HepG2 (cell line): ENCODE results near the gene CENPO. TPM values are rescaled to one million over a fixed set of nuclear protein-coding genes. Genes with fewer than 3 reads are reported as not detected.

Experiments
- ATAC-seq: fragments of 200-7000 bp; cut with Tn5 transposase; 3 replicates; pipeline ENCODE4 v1.9.1; 2020; ENCODE audit warnings: mild to moderate bottlenecking, moderate library complexity
- BruUV-seq: library from RNA; stranded (reverse); fragments of 400-500 nt; replicated peaks from 2 replicates; lab custom pipeline; 2021; lab: Mats Ljungman, UMichigan
- CTCF ChIA-PET: fragments of 300-600 bp; formaldehyde crosslinking; extraction: SDS; loops from one replicate; lab custom pipeline; 2021; ENCODE audit warnings: low total read pairs, inconsistent platforms, low intra/inter-chr PET ratio; lab: Yijun Ruan, JAX
- POLR2A ChIA-PET: fragments of 350-600 bp; sonication (Branson Sonifier 250); formaldehyde crosslinking; loops from one replicate; lab custom pipeline; 2020; ENCODE audit warnings: antibody characterized with exemption, inconsistent platforms; lab: Yijun Ruan, JAX
- DNase-seq: peaks from one replicate; pipeline ENCODE4 v3.0.0-alpha.2; 2015; ENCODE audit warnings: low spot score
- FAIRE-seq: peaks from 3 replicates; lab custom pipeline; 2011; peaks lifted over from hg19 to GRCh38; lab: Jason Lieb, UNC
- H2AFZ ChIP-seq: one replicate; pipeline ENCODE4 v1.6.1; 2011; ENCODE audit warnings: low read length, inconsistent platforms
- H3K27ac ChIP-seq: fragments of 300-600 bp; 3 replicates; pipeline ENCODE4 v1.8.0; 2011; ENCODE audit warnings: mixed run types, mild to moderate bottlenecking, mixed read lengths, low read length, inconsistent platforms; ENCODE audit not compliant: insufficient read depth; ENCODE audit errors: extremely low read length
- H3K27me3 ChIP-seq, 2 experiments: fragments of 200-600 bp in 1 of 2; 2 replicates in 1 of 2; 3 replicates in 1 of 2; pipeline versions ENCODE4 v1.6.0 to v1.8.0; 2011; ENCODE audit warnings: low read length in 2 of 2, mild to moderate bottlenecking in 2 of 2, moderate library complexity in 2 of 2, inconsistent platforms in 1 of 2; ENCODE audit not compliant: insufficient read depth in 2 of 2, control insufficient read depth in 1 of 2
- H3K36me3 ChIP-seq, 2 experiments: fragments of 200-600 bp in 1 of 2; replicated peaks in 1 of 2; 2 replicates in 1 of 2; 3 replicates in 1 of 2; pipeline versions ENCODE4 v1.5.1 to v1.8.0; 2011; ENCODE audit warnings: low read length in 2 of 2, inconsistent platforms in 1 of 2; ENCODE audit not compliant: insufficient read depth in 2 of 2, control insufficient read depth in 1 of 2
- H3K4me1 ChIP-seq: 2 replicates; pipeline ENCODE4 v1.5.1; 2012; ENCODE audit warnings: low read length, inconsistent platforms; ENCODE audit not compliant: insufficient read depth
- H3K4me2 ChIP-seq: 2 replicates; pipeline ENCODE4 v1.6.0; 2011; ENCODE audit warnings: low read depth, low read length, inconsistent platforms
- H3K4me3 ChIP-seq, 3 experiments: fragments of 200-600 bp in 1 of 3; sonication (generic), shearing (Covaris generic) in 1 of 3; replicated peaks in 1 of 3; 2 replicates each; pipeline ENCODE4 v1.5.1; 2011 to 2016; ENCODE audit warnings: low read length in 3 of 3, inconsistent platforms in 2 of 3, low read depth in 2 of 3, mild to moderate bottlenecking in 2 of 3, control low read depth in 1 of 3, mixed read lengths in 1 of 3; ENCODE audit not compliant: insufficient read depth in 1 of 3
- H3K79me2 ChIP-seq: one replicate; pipeline ENCODE4 v1.6.1; 2011; ENCODE audit warnings: low read length, inconsistent platforms; ENCODE audit not compliant: insufficient read depth
- H3K9ac ChIP-seq: 2 replicates; pipeline ENCODE4 v1.6.0; 2011; ENCODE audit warnings: mild to moderate bottlenecking, low read depth, low read length, inconsistent platforms; ENCODE audit not compliant: insufficient read depth
- H3K9me3 ChIP-seq: 2 replicates; pipeline ENCODE4 v1.5.1; 2012; ENCODE audit warnings: mild to moderate bottlenecking, low read length
- H4K20me1 ChIP-seq: 2 replicates; pipeline ENCODE4 v1.6.0; 2011; ENCODE audit warnings: inconsistent platforms, mild to moderate bottlenecking, low read length, moderate library complexity; ENCODE audit not compliant: insufficient read depth
- CENPT ChIP-seq: sonication (generic); formaldehyde crosslinking; IDR thresholded peaks from 2 replicates; pipeline ENCODE4 v1.8.0; 2022; ENCODE audit warnings: low read depth, mild to moderate bottlenecking, moderate library complexity, missing genetic modification reagents
- DR1 ChIP-seq: sonication (generic); formaldehyde crosslinking; IDR thresholded peaks from 2 replicates; pipeline ENCODE4 v1.8.0; 2021; ENCODE audit warnings: mild to moderate bottlenecking, missing genetic modification reagents, inconsistent platforms
- ELF1 ChIP-seq: sonication (generic); formaldehyde crosslinking; IDR thresholded peaks from 2 replicates; pipeline ENCODE4 v1.4.0; 2020; ENCODE audit warnings: missing genetic modification reagents
- JARID2 ChIP-seq: sonication (generic); formaldehyde crosslinking; IDR thresholded peaks from 2 replicates; pipeline ENCODE4 v1.8.1; 2023; ENCODE audit warnings: missing genetic modification reagents, inconsistent platforms; ENCODE audit not compliant: insufficient replicate concordance
- MXI1 ChIP-seq: IDR thresholded peaks from 3 replicates; pipeline ENCODE4 v1.6.1; 2012; ENCODE audit warnings: low read depth, low read length, inconsistent platforms, borderline replicate concordance
- SAFB2 ChIP-seq: sonication (generic); formaldehyde crosslinking; IDR thresholded peaks from 2 replicates; pipeline ENCODE4 v1.5.1; 2020; ENCODE audit warnings: missing genetic modification reagents, low read depth, mild to moderate bottlenecking, borderline replicate concordance
- SRSF9 ChIP-seq: fragments of 200-400 bp; formaldehyde crosslinking; IDR thresholded peaks from 2 replicates; pipeline ENCODE4 v1.6.1; 2018; ENCODE audit warnings: borderline replicate concordance, mild to moderate bottlenecking, low read depth, low read length; ENCODE audit not compliant: insufficient read depth, poor library complexity, severe bottlenecking
- TBP ChIP-seq: sonication (generic); formaldehyde crosslinking; IDR thresholded peaks from 2 replicates; pipeline ENCODE4 v1.5.0; 2020; ENCODE audit warnings: missing genetic modification reagents
- XRCC5 ChIP-seq: fragments of 200-400 bp; formaldehyde crosslinking; optimal IDR thresholded peaks from 2 replicates; pipeline ENCODE3; 2017; ENCODE audit warnings: mild to moderate bottlenecking, low read length
- ZNF138 ChIP-seq: sonication (generic); formaldehyde crosslinking; IDR thresholded peaks from 2 replicates; pipeline ENCODE4 v1.5.0; 2020; ENCODE audit warnings: mild to moderate bottlenecking, low read depth, missing genetic modification reagents
- ZNF205 ChIP-seq: IDR thresholded peaks from 2 replicates; pipeline ENCODE4 v1.6.1; 2018; ENCODE audit warnings: missing biosample characterization, missing genetic modification reagents
- ZNF562 ChIP-seq: sonication (generic); formaldehyde crosslinking; IDR thresholded peaks from 2 replicates; pipeline ENCODE4 v1.8.0; 2022; ENCODE audit warnings: missing genetic modification reagents, borderline replicate concordance
- WGBS: methylation state at CpG from one replicate; pipeline ENCODE4 v1.1.6; 2017; ENCODE audit warnings: low lambda C conversion rate; 5-methylcytosine and 5-hydroxymethylcytosine counted together
- in situ Hi-C: cut with HindIII; loops from 2 replicates; pipeline ENCODE4 v1.10.0; 2017; ENCODE audit warnings: low pct_unique_long_range_greater_than_20kb; ENCODE audit not compliant: extremely low pct_ligation_motif_present
- intact Hi-C: fragments of 100-400 bp; cut with micrococcal nuclease; formaldehyde crosslinking; loops from one replicate; pipeline ENCODE4 v1.10.0; 2022; ENCODE audit not compliant: unreplicated experiment
- polyA plus RNA-seq, 8 experiments: library from polyadenylated mRNA; depleted of rRNA in 3 of 8; stranded (reverse) in 7 of 8; unstranded in 1 of 8; fragments of >200 nt; fragmentation: Illumina TruSeq in 4 of 8; extraction: Trizol in 4 of 8; gene quantifications; 2 replicates each; pipeline versions ENCODE4 v1.2.1 to v1.2.3, GENCODE V29; 2011 to 2016; ENCODE audit warnings: low read depth in 4 of 8, missing spikeins in 1 of 8, mixed read lengths in 1 of 8; ENCODE audit not compliant: insufficient read depth in 1 of 8
- total RNA-seq, 5 experiments: library from RNA; depleted of rRNA; stranded (reverse); fragments of >200 nt; fragmentation: Illumina TruSeq; extraction: Trizol; gene quantifications; 2 replicates each; pipeline ENCODE4 v1.2.3, GENCODE V29; 2016; ENCODE audit warnings: low read depth in 1 of 5
- TF ChIP-seq, protein P1 (sequence below): sonication (generic); formaldehyde crosslinking; IDR thresholded peaks from 2 replicates; pipeline ENCODE4 v1.4.0; 2020; ENCODE audit warnings: missing genetic modification reagents
- TF ChIP-seq, protein P2 (sequence below): sonication (generic); formaldehyde crosslinking; IDR thresholded peaks from 2 replicates; pipeline ENCODE4 v1.4.0; 2020; ENCODE audit warnings: missing genetic modification reagents
- TF ChIP-seq, protein P3 (sequence below): sonication (generic); formaldehyde crosslinking; IDR thresholded peaks from 2 replicates; pipeline ENCODE4 v1.9.0; 2021; ENCODE audit warnings: mild to moderate bottlenecking, missing genetic modification reagents
- TF ChIP-seq, protein P4 (sequence below): sonication (generic); formaldehyde crosslinking; IDR thresholded peaks from 2 replicates; pipeline ENCODE4 v1.8.1; 2022; ENCODE audit warnings: mild to moderate bottlenecking, missing genetic modification reagents

Gene CENPO
- total and polyA plus RNA-seq, 2 of the 13 experiments (the other 11 are each of a cell fraction or from before 2014, with no cell fraction given) = 19.7 to 35.5 TPM

DNA sequence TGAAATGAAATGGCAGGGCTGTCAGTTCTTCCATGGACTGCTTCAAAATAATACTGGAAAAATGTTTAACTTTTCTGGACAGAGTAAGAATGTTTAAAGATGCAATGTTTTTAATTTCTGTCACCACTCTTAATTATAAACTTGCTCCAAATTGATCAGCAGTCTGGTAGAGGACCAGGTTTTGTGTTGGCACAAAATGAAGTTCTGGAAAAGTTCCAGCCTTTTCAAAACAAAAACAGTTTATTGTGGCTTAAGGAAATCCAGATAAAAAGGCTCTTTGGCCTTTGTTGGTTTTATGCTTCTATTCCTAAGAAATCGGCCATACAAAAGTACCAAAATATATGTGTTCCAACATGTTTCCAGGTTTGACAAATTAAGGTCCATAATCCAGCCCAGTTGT lies 48.9 kb upstream of the CENPO start:
- DNase-seq (no peak), FAIRE-seq (no peak), ATAC-seq (no peak)
- intact Hi-C loops = no loop called here
- no peaks in the 10 kb centered on the region for H4K20me1 ChIP-seq
- no peak overlapping the region for H3K9ac ChIP-seq
- no peaks in the 10 kb centered on the region for H3K4me1 ChIP-seq
- H3K27ac ChIP-seq = no peak overlapping the region
- H2AFZ ChIP-seq = no peak overlapping the region
- no TSS peak for BruUV-seq
- H3K36me3 ChIP-seq = peaks cover 1 to 13% of the 10 kb centered on the region in 2 experiments; a peak in 2 of 5 replicates
- no peaks in the 10 kb centered on the region for H3K9me3 ChIP-seq
- H3K79me2 ChIP-seq = no peaks in the 10 kb centered on the region
- ChIA-PET CTCF (no interaction called here), POLR2A (no interaction called here)
- H3K4me2 ChIP-seq = no peak overlapping the region
- H3K27me3 ChIP-seq = no peaks in the 10 kb centered on the region
- 74% methylated on average over 1 of the region's 1 CpG for WGBS
- TF ChIP-seq SRSF9 (no peak), DR1 (CRISPR knock-in tag) (no peak), ZNF205 (CRISPR knock-in tag) (no peak), MXI1 (no peak), SAFB2 (CRISPR knock-in tag) (no peak), JARID2 (CRISPR knock-in tag) (no peak), ELF1 (no peak), TBP (CRISPR knock-in tag) (no peak), ZNF562 (CRISPR knock-in tag) (no peak), CENPT (CRISPR knock-in tag) (no peak), ZNF138 (CRISPR knock-in tag) (no peak), XRCC5 (no peak)
- TF ChIP-seq, protein P1, sequence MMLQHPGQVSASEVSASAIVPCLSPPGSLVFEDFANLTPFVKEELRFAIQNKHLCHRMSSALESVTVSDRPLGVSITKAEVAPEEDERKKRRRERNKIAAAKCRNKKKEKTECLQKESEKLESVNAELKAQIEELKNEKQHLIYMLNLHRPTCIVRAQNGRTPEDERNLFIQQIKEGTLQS = no peak
- TF ChIP-seq, protein P2, sequence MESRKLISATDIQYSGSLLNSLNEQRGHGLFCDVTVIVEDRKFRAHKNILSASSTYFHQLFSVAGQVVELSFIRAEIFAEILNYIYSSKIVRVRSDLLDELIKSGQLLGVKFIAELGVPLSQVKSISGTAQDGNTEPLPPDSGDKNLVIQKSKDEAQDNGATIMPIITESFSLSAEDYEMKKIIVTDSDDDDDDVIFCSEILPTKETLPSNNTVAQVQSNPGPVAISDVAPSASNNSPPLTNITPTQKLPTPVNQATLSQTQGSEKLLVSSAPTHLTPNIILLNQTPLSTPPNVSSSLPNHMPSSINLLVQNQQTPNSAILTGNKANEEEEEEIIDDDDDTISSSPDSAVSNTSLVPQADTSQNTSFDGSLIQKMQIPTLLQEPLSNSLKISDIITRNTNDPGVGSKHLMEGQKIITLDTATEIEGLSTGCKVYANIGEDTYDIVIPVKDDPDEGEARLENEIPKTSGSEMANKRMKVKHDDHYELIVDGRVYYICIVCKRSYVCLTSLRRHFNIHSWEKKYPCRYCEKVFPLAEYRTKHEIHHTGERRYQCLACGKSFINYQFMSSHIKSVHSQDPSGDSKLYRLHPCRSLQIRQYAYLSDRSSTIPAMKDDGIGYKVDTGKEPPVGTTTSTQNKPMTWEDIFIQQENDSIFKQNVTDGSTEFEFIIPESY = no peak
- TF ChIP-seq, protein P3, sequence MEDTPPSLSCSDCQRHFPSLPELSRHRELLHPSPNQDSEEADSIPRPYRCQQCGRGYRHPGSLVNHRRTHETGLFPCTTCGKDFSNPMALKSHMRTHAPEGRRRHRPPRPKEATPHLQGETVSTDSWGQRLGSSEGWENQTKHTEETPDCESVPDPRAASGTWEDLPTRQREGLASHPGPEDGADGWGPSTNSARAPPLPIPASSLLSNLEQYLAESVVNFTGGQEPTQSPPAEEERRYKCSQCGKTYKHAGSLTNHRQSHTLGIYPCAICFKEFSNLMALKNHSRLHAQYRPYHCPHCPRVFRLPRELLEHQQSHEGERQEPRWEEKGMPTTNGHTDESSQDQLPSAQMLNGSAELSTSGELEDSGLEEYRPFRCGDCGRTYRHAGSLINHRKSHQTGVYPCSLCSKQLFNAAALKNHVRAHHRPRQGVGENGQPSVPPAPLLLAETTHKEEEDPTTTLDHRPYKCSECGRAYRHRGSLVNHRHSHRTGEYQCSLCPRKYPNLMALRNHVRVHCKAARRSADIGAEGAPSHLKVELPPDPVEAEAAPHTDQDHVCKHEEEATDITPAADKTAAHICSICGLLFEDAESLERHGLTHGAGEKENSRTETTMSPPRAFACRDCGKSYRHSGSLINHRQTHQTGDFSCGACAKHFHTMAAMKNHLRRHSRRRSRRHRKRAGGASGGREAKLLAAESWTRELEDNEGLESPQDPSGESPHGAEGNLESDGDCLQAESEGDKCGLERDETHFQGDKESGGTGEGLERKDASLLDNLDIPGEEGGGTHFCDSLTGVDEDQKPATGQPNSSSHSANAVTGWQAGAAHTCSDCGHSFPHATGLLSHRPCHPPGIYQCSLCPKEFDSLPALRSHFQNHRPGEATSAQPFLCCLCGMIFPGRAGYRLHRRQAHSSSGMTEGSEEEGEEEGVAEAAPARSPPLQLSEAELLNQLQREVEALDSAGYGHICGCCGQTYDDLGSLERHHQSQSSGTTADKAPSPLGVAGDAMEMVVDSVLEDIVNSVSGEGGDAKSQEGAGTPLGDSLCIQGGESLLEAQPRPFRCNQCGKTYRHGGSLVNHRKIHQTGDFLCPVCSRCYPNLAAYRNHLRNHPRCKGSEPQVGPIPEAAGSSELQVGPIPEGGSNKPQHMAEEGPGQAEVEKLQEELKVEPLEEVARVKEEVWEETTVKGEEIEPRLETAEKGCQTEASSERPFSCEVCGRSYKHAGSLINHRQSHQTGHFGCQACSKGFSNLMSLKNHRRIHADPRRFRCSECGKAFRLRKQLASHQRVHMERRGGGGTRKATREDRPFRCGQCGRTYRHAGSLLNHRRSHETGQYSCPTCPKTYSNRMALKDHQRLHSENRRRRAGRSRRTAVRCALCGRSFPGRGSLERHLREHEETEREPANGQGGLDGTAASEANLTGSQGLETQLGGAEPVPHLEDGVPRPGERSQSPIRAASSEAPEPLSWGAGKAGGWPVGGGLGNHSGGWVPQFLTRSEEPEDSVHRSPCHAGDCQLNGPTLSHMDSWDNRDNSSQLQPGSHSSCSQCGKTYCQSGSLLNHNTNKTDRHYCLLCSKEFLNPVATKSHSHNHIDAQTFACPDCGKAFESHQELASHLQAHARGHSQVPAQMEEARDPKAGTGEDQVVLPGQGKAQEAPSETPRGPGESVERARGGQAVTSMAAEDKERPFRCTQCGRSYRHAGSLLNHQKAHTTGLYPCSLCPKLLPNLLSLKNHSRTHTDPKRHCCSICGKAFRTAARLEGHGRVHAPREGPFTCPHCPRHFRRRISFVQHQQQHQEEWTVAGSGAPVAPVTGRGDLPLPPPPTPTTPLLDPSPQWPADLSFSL (CRISPR knock-in tag) = no peak
- TF ChIP-seq, protein P4, sequence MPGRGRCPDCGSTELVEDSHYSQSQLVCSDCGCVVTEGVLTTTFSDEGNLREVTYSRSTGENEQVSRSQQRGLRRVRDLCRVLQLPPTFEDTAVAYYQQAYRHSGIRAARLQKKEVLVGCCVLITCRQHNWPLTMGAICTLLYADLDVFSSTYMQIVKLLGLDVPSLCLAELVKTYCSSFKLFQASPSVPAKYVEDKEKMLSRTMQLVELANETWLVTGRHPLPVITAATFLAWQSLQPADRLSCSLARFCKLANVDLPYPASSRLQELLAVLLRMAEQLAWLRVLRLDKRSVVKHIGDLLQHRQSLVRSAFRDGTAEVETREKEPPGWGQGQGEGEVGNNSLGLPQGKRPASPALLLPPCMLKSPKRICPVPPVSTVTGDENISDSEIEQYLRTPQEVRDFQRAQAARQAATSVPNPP (CRISPR knock-in tag) = no peak
- H3K4me3 ChIP-seq = no peak overlapping the region
- in situ Hi-C loops = no loop called here
